ENCODE results near the gene RNF180.

The RNF180 gene

GRCh38 chr5:64417390-64417789 is 251.7 kb downstream of the RNF180 start:
- H3K4me1 Mint-ChIP-seq (ENCODE audit: low read depth) = no peaks in the 10 kb centered on the region
- no peak for DNase-seq (ENCODE audit: low spot score)
- no peak overlapping the region for H3K4me3 Mint-ChIP-seq
- no peaks in the 10 kb centered on the region for H3K36me3 Mint-ChIP-seq (ENCODE audit: low read depth)
- no peaks in the 10 kb centered on the region for H3K27me3 Mint-ChIP-seq (ENCODE audit: low read depth)
- no peak overlapping the region for H3K27ac Mint-ChIP-seq
- H3K9me3 Mint-ChIP-seq = peaks cover 14% of the 10 kb centered on the region

GRCh38 chr5:64418013-64418412 is 252.4 kb downstream of the RNF180 start:
- H3K9me3 Mint-ChIP-seq = peaks cover 15% of the 10 kb centered on the region
- no peak overlapping the region for H3K27ac Mint-ChIP-seq
- no peaks in the 10 kb centered on the region for H3K36me3 Mint-ChIP-seq (ENCODE audit: low read depth)
- DNase-seq (ENCODE audit: low spot score) = no peak
- no peak overlapping the region for H3K4me3 Mint-ChIP-seq
- no peaks in the 10 kb centered on the region for H3K27me3 Mint-ChIP-seq (ENCODE audit: low read depth)
- no peaks in the 10 kb centered on the region for H3K4me1 Mint-ChIP-seq (ENCODE audit: low read depth)
